GM12892 (cell line): ENCODE results near the gene TRPM4.

ENCODE experiments used
- POLR2A ChIP-seq: IDR thresholded peaks from 2 replicates; pipeline ENCODE4 v1.6.1; 2011; ENCODE audit warnings: low read depth, low read length, control low read depth
- POLR2AphosphoS5 ChIP-seq: IDR thresholded peaks from 2 replicates; pipeline ENCODE4 v1.6.1; 2011; ENCODE audit warnings: low read depth, low read length, control low read depth
- TAF1 ChIP-seq: IDR thresholded peaks from 2 replicates; pipeline ENCODE4 v1.6.1; 2011; ENCODE audit warnings: low read depth, mild to moderate bottlenecking, control low read depth, low read length, borderline replicate concordance

DNA sequence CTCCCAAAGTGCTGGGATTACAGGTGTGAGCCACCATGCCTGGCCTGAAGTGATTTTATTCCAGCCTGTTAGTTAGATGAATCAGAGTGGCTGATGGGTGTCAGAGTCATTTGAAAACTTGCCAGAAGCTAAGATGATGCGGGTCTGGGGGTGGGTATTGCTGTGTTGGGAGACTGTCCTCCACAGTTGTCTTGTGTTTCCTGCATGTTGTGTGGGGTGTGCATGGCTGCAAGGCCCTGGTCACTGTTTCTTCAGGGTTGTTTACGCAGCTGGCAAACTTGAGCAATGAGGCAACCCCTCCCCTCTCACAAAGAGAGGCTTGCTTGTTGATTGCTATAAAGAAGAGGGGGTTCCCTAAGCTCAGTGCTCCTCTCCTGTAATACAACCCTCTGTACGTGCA, 71.8 kb downstream of the TRPM4 start:
- TF ChIP-seq POLR2AphosphoS5, result no peak
- TF ChIP-seq TAF1, result no peak
- no peak for TF ChIP-seq POLR2A
